HG03378 (cell line): ENCODE measurements around the gene CLSTN2.

Experiments
- ATAC-seq: cut with Tn5 transposase; IDR thresholded peaks from one replicate; pipeline ENCODE4 v1.9.1; 2021; ENCODE audit warnings: mild to moderate bottlenecking, moderate library complexity; ENCODE audit not compliant: unreplicated experiment

Gene CLSTN2

GRCh38 chr3:140051019-140051957, 116.3 kb downstream of the CLSTN2 start:
- no peak for ATAC-seq

GRCh38 chr3:140052771-140053702, 118.1 kb downstream of the CLSTN2 start:
- ATAC-seq, result no peak

- ATAC-seq, result no peak
These were observed 118.8 kb downstream of the CLSTN2 start for GRCh38 chr3:140053794-140054193.

GRCh38 chr3:140055092-140055791, 120.3 kb downstream of the CLSTN2 start:
- ATAC-seq, result no peak

GRCh38 chr3:140056047-140056446, 121.1 kb downstream of the CLSTN2 start:
- ATAC-seq, result no peak

- no peak for ATAC-seq
These were observed 126.2 kb downstream of the CLSTN2 start for GRCh38 chr3:140061211-140061610.

GRCh38 chr3:140062461-140062860, 127.5 kb downstream of the CLSTN2 start:
- ATAC-seq, result no peak

GRCh38 chr3:140067487-140067886, 132.5 kb downstream of the CLSTN2 start:
- no peak for ATAC-seq

GRCh38 chr3:140068494-140069017, 133.6 kb downstream of the CLSTN2 start:
- ATAC-seq, result no peak

GRCh38 chr3:140073278-140074045, 138.5 kb downstream of the CLSTN2 start:
- no peak for ATAC-seq

GRCh38 chr3:140076552-140076951, 141.6 kb downstream of the CLSTN2 start:
- no peak for ATAC-seq

GRCh38 chr3:140077406-140077805, 142.4 kb downstream of the CLSTN2 start:
- ATAC-seq, result no peak

GRCh38 chr3:140078343-140078742, 143.4 kb downstream of the CLSTN2 start:
- ATAC-seq, result no peak

GRCh38 chr3:140078940-140079339, 144.0 kb downstream of the CLSTN2 start:
- no peak for ATAC-seq

- no peak for ATAC-seq
These were observed 146.9 kb downstream of the CLSTN2 start for GRCh38 chr3:140081887-140082286.

GRCh38 chr3:140085001-140085400, 150.0 kb downstream of the CLSTN2 start:
- ATAC-seq, result no peak

- no peak for ATAC-seq
These were observed 151.7 kb downstream of the CLSTN2 start for GRCh38 chr3:140086642-140087041.

GRCh38 chr3:140088058-140088457, 153.1 kb downstream of the CLSTN2 start:
- ATAC-seq, result no peak

- no peak for ATAC-seq
These were observed 153.5 kb downstream of the CLSTN2 start for GRCh38 chr3:140088513-140088912.
